ENCODE results near the gene PDE1A.

Gene PDE1A

DNA sequence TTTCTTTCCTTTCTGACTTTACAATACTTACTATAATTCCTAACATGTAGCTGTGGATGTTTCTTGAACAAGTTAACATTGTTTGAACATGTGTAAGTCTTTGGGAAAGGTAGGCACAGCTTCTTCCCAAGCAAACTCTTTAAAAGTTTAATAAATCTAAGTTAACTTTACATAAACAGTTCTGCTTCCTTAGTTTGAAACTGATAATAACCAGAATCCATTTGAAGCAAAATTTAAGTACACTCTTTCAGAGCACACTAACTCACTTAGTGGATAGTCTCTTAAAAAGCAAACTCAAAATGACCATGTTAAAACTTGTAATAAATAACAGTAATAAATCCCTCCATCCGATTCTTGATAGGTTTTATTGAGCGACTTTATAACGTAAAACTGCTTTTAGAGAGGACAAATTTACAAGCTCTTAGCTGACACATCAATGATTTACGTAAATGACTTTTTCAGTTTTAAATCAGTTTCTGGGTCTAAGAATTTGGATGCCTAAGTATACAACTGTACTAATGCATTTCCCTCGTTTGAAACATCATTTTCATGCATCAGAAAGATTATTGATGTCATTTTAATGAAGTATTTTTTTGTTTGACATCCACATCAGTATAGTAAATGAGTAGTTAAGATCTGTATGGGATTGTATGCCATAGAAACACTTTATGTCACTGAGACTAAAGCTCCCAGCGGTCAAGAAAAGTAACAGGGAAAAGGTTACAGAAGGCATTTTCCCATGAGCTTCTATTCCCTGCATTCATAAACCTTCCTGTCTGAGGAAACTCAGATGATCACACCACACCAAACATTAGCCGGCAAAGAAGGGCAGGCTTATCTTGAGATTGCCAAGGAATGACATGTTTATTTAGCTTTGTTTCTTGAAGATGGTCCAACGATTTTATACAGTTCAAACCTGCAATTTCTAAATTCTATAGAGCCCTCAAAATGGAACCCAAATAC lies 67.5 kb downstream of the PDE1A start:
- no peak for TF ChIP-seq POLR2A (IDR thresholded peaks at IDR 0.05; ENCODE audit: low read length)
- TF ChIP-seq GATA1 (IDR thresholded peaks at IDR 0.05; ENCODE audit: low read depth, low read length): no peak

DNA sequence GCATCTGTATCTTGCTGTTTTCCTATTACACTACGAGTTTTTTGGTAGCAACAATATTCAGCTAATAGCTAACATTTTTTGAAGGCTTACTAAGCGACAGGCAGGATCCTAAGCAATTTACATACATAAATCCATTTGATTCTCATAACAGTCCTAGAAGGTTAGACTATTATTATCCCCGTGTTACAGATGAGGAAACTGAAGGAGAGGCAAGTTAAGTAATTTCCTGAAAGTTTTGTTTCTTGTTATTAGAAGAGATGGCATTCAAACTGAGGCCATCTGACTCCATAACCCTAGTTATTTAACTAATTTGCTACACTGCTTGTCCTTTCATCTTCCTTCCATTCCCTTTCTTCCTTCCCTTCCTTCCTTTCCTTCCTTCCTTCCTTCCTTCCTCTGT lies 68.2 kb downstream of the PDE1A start:
- no peak for TF ChIP-seq GATA1 (IDR thresholded peaks at IDR 0.05; ENCODE audit: low read depth, low read length)
- no peak for TF ChIP-seq POLR2A (IDR thresholded peaks at IDR 0.05; ENCODE audit: low read length)
- DNase-seq: no peak

More for the DNA sequence above, 67.5 kb downstream of the PDE1A start:
- no peak for DNase-seq

GRCh38 chr2:182355815-182356214 lies 71.0 kb downstream of the PDE1A start:
- DNase-seq: no peak
- TF ChIP-seq POLR2A (IDR thresholded peaks at IDR 0.05; ENCODE audit: low read length): no peak
- no peak for TF ChIP-seq GATA1 (IDR thresholded peaks at IDR 0.05; ENCODE audit: low read depth, low read length)

DNA sequence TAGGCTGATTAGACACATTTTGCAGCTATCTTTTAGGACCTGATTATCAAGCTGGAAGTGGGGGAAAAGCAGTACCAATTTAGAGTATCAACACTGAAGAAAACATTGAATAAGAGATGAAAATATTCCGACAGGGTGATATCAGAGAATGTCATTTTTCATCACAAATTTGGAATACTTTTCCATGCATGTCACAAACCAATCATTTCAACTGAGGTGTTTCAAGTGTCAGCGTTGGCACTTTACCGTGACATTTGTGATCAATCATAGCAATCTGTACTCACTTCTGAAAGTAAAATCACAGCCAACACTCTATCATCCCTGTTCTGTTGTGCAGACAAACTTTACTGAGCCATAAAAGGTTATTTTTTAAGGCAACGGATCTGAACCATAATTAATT lies 75.4 kb downstream of the PDE1A start:
- no peak for TF ChIP-seq GATA1 (IDR thresholded peaks at IDR 0.05; ENCODE audit: low read depth, low read length)
- TF ChIP-seq POLR2A (IDR thresholded peaks at IDR 0.05; ENCODE audit: low read length): no peak
- DNase-seq: no peak

DNA sequence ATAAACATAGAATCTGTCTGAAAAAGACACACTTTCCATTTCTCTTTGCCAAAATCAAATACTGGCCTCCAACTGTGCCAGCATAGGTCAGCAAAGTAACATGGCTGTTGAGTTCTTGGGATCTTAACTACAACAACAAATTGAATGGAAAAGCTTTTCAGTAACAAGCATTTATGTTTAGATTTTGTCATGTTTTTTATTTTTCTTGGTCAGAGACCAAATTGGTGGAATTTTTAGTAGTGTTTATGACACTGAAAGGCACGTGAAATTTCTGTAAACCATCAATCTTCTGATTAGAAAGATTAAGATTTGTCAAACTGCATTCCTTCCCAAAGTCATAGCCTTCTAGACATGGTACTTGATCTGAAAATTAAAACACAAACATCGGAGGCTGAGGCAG lies 77.6 kb downstream of the PDE1A start:
- no peak for DNase-seq
- TF ChIP-seq GATA1 (IDR thresholded peaks at IDR 0.05; ENCODE audit: low read depth, low read length): no peak
- no peak for TF ChIP-seq POLR2A (IDR thresholded peaks at IDR 0.05; ENCODE audit: low read length)

GRCh38 chr2:182345384-182345783 lies 81.5 kb downstream of the PDE1A start:
- TF ChIP-seq POLR2A (IDR thresholded peaks at IDR 0.05; ENCODE audit: low read length) (no peak), GATA1 (IDR thresholded peaks at IDR 0.05; ENCODE audit: low read depth, low read length) (no peak)
- no peak for DNase-seq

- no peak for DNase-seq
- TF ChIP-seq POLR2A (IDR thresholded peaks at IDR 0.05; ENCODE audit: low read length) (no peak), GATA1 (IDR thresholded peaks at IDR 0.05; ENCODE audit: low read depth, low read length) (no peak)
Observed at GRCh38 chr2:182330451-182331305, 96.2 kb downstream of the PDE1A start.

DNA sequence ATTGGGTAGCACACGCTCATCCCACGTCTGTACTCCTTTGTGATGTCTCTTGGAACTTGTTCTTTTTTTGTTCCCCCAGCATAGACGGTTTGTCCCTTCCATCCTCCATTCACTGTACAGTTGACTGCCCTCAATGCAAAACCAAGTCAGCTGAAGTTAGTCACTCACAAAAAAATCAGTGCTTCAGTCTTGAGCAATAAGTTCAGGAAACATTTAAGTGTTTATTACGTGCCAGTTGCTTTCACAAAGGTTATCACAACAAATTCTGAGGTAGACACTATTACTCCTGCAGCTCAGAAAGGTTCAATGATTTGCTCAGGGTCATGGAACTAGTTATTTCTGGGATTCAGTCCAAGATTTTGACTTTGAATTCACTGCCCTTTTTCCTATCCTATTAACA lies 102.2 kb downstream of the PDE1A start:
- DNase-seq: no peak
- TF ChIP-seq GATA1 (IDR thresholded peaks at IDR 0.05; ENCODE audit: low read depth, low read length) (no peak), POLR2A (IDR thresholded peaks at IDR 0.05; ENCODE audit: low read length) (no peak)

- no peak for DNase-seq
- TF ChIP-seq GATA1 (IDR thresholded peaks at IDR 0.05; ENCODE audit: low read depth, low read length) (no peak), POLR2A (IDR thresholded peaks at IDR 0.05; ENCODE audit: low read length) (no peak)
Observed at GRCh38 chr2:182321096-182321495, 105.7 kb downstream of the PDE1A start.

DNA sequence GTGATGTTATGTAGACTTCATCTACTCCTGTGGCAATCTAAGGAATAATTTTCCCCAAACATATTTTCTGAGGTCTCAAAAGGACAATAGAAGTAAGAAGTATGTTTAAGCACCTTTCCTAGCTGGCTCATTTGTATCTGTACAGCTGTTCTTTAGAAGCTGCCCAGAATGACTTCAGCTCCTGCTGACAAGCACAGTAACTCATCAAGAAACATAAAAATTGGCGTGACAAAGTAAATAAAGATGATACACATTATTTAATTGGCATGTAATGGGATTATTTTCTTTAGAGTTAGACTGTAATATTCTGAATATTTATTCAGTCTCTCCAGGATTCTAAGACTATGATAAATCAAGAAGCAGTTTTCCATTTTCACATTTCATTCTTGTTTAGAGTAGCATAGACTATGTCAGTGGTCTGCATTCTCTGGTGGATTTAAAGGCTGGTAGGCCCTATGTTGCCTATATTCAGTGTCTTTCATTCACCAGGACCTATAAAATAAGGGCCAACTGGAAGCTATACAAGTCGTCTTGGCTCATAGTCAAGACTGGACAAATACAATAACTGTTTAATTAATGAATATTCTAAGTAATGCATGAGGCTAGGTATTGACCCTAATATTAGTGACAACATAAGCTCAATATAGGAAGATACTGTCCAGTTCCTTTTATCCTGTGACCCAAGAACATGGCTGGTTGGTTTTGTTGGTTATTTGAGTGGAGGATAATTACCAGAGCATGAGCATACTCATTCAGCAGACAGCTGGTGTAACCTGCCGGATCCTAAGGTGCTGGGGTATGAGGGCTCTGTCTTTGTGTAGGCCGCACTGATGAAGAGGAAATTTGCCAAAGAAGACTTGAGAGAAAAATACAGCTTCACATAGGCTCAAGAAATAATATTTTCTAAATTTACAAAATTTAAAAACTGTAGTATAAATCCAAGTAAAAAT lies 107.0 kb downstream of the PDE1A start:
- DNase-seq: no peak
- no peak for TF ChIP-seq POLR2A (IDR thresholded peaks at IDR 0.05; ENCODE audit: low read length)
- TF ChIP-seq GATA1 (IDR thresholded peaks at IDR 0.05; ENCODE audit: low read depth, low read length): no peak

- DNase-seq: no peak
- TF ChIP-seq GATA1 (IDR thresholded peaks at IDR 0.05; ENCODE audit: low read depth, low read length) (no peak), POLR2A (IDR thresholded peaks at IDR 0.05; ENCODE audit: low read length) (no peak)
Observed at GRCh38 chr2:182318466-182319220, 108.2 kb downstream of the PDE1A start.

GRCh38 chr2:182316950-182317349 lies 109.9 kb downstream of the PDE1A start:
- no peak for DNase-seq
- no peak for TF ChIP-seq POLR2A (IDR thresholded peaks at IDR 0.05; ENCODE audit: low read length)
- no peak for TF ChIP-seq GATA1 (IDR thresholded peaks at IDR 0.05; ENCODE audit: low read depth, low read length)

- TF ChIP-seq GATA1 (IDR thresholded peaks at IDR 0.05; ENCODE audit: low read depth, low read length) (no peak), POLR2A (IDR thresholded peaks at IDR 0.05; ENCODE audit: low read length) (no peak)
- no peak for DNase-seq
Observed at GRCh38 chr2:182302972-182303371, 123.9 kb downstream of the PDE1A start.
